Measurements from ENCODE around the gene ACOT8. TPM values are rescaled to one million over a fixed set of nuclear protein-coding genes. Genes with fewer than 3 reads are reported as not detected.

ACOT8 gene
- total and polyA plus RNA-seq, 2 of the 4 experiments (the other 2 are of a cell fraction), result 29.8 to 47.5 TPM

DNA sequence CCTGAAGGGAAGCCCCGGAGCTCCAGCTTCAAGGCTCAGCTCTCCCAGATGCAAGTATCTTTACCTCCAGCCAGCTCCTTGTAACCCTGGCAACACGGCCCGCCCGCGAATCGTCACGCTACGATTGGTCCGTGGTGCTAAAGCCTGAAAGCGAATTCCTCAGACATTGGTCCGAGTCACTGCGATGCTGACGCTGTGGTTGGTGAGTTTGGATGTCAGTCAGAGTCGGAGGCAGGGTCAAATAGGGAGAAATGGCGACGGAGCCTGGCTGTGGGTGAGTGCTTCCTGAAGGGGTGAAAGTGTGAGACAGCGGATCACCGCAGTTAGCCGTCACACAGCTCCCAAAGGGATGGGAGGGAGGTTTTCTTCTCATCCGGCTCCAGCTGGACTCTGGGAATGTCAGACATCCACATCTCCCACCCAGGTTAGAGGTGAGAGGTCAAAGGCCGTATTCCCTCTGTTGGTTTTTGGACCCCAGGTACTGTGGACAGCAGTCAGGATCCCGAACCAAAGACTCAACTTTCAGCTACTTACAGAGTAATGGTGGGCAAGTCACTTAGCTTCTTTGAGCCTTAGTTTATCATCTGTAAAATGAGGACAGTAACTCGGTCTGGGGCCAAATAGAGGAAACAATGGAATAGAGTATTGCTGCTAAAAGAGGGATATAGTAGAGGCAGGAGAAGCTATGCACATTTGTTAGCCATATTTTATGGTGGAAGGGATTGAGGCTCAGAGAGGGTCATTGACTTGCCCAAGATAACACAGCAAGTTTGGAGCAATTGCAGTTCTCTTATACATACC, 24.0 kb upstream of the ACOT8 start, which contains the start of gene ZSWIM1 (continued):
- TF ChIP-seq FOS (IDR thresholded peaks at IDR 0.05; ENCODE audit: low read depth, low read length) (peak; percentile 67; the same call in 1 of the 2 replicates), RAD21 (IDR thresholded peaks at IDR 0.05; ENCODE audit: low read length) (no peak), RCOR1 (IDR thresholded peaks at IDR 0.05; ENCODE audit: insufficient replicate concordance, low read length) (no peak)

DNA sequence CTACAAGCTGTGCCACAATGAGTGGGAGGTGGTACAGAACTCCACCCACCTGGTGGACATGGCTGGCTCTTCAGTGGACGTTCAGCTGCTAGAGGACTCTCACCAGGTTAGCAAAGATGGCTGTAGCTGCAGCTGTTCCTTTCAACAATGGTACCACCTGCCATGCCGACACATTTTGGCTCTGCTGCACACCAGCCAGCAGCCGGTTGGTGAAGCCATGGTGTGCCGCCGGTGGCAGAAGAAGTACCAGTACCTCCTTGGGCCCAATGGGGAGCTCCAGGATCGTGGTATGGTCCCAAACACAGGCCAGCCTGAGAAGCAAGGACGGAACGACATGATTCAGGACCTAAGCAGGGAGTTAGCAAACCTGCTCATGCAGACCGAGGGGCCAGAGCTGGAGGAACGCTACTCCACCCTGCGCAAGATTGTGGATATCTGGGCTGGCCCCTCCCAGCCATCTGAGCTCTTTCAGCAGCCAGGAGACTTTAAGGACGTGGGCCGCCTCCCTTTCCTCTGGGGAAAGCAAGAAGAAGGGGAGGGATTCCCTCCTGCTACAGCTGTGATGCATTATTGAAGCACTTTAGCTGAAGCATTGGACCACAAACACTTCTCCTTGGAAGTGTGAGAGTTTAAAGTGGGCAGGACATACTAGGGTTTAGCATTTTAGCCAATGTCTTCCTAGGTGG, 21.0 kb upstream of the ACOT8 start:
- Histone ChIP-seq H3K27ac (ENCODE audit: insufficient read depth, low read length) (no peak overlapping the region), H3K27me3 (ENCODE audit: control insufficient read depth, insufficient read depth, low read length) (no peaks in the 10 kb centered on the region), H2BK15ac (ENCODE audit: low read depth, low read length) (no peak overlapping the region), H4K8ac (ENCODE audit: low read depth in 2 of 2, low read length in 2 of 2) (no peak overlapping the region), H3K36me3 (ENCODE audit: control insufficient read depth, insufficient read depth, low read length) (peaks cover 26% of the 10 kb centered on the region), H4K5ac (ENCODE audit: low read depth, low read length) (no peak overlapping the region), H2BK120ac (ENCODE audit: low read depth, low read length) (no peak overlapping the region), H4K91ac (ENCODE audit: insufficient read depth, low read depth, low read length) (no peak overlapping the region), H3K14ac (replicated peaks; ENCODE audit: low read depth, low read length) (no peak overlapping the region), H2AFZ (replicated peaks; ENCODE audit: low read length, poor library complexity) (no peak overlapping the region), H2AK5ac (ENCODE audit: low read depth, low read length) (no peak overlapping the region), H3K56ac (ENCODE audit: extremely low read depth, insufficient read depth, low read length) (no peak overlapping the region), H3K9me3 (ENCODE audit: control insufficient read depth, insufficient read depth, low read length) (no peaks in the 10 kb centered on the region), H3K9ac (ENCODE audit: low read depth, low read length) (no peak overlapping the region), H2BK20ac (ENCODE audit: low read depth, low read length) (no peak overlapping the region), H3K18ac (ENCODE audit: low read depth, low read length) (no peak overlapping the region), H3K4me1 (ENCODE audit: control insufficient read depth, insufficient read depth, low read length) (peaks cover 4% of the 10 kb centered on the region), H3K4me3 (ENCODE audit: insufficient read depth, low read depth, low read length) (no peak overlapping the region), H3K4ac (ENCODE audit: low read depth, low read length) (no peak overlapping the region), H3K23ac (ENCODE audit: low read depth, low read length) (no peak overlapping the region), H3K79me1 (ENCODE audit: low read depth in 1 of 2, low read length in 2 of 2) (peaks cover 11 to 26% of the 10 kb centered on the region in 2 experiments; a peak in 3 of 4 replicates), H4K20me1 (ENCODE audit: insufficient read depth, low read length) (no peaks in the 10 kb centered on the region), H2BK5ac (ENCODE audit: low read depth, low read length, poor library complexity, severe bottlenecking) (no peak overlapping the region), H3K4me2 (ENCODE audit: low read depth, low read length) (no peak overlapping the region), H2AK9ac (replicated peaks; ENCODE audit: low read depth, low read length, poor library complexity) (no peak overlapping the region), H3K9me1 (ENCODE audit: insufficient read depth, low read length) (no peaks in the 10 kb centered on the region; the same call in 1 of the 2 replicates)
- DNase-seq, result no peak
- dilution Hi-C loops (cut with HindIII; ENCODE audit: low sequenced_read_pairs, unreplicated experiment), result no loop called here
- in situ Hi-C loops (cut with MboI; ENCODE audit: low sequenced_read_pairs), result no loop called here
- CTCF ChIA-PET, result no interaction called here
- no peak for ATAC-seq (ENCODE audit: low read depth)
- intact Hi-C loops (cut with micrococcal nuclease), result no loop called here
- 84% methylated on average over 3 of the region's 13 CpGs; no CpG with 5 or more reads in 1 of the 2 experiments for WGBS, 2 experiments (ENCODE audit: extremely low coverage in 2 of 2, insufficient read length in 1 of 2)
- POLR2A ChIA-PET (ENCODE audit: unreplicated experiment), result no interaction called here
- BruUV-seq (replicated peaks), result no TSS peak
- no peak for TF ChIP-seq POLR2A (IDR thresholded peaks at IDR 0.05; ENCODE audit: low read depth, low read length)
- TF ChIP-seq RAD21 (IDR thresholded peaks at IDR 0.05; ENCODE audit: low read length), result no peak
- TF ChIP-seq, protein P1, sequence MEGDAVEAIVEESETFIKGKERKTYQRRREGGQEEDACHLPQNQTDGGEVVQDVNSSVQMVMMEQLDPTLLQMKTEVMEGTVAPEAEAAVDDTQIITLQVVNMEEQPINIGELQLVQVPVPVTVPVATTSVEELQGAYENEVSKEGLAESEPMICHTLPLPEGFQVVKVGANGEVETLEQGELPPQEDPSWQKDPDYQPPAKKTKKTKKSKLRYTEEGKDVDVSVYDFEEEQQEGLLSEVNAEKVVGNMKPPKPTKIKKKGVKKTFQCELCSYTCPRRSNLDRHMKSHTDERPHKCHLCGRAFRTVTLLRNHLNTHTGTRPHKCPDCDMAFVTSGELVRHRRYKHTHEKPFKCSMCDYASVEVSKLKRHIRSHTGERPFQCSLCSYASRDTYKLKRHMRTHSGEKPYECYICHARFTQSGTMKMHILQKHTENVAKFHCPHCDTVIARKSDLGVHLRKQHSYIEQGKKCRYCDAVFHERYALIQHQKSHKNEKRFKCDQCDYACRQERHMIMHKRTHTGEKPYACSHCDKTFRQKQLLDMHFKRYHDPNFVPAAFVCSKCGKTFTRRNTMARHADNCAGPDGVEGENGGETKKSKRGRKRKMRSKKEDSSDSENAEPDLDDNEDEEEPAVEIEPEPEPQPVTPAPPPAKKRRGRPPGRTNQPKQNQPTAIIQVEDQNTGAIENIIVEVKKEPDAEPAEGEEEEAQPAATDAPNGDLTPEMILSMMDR (conservative IDR thresholded peaks at IDR 0.05; ENCODE audit: low read depth, low read length), result no peak
- no peak for TF ChIP-seq RFX5 (IDR thresholded peaks at IDR 0.05; ENCODE audit: low read depth, low read length)
- TF ChIP-seq NFE2L2 (IDR thresholded peaks at IDR 0.05; ENCODE audit: low read depth, low read length), result no peak
- TF ChIP-seq MAFK (IDR thresholded peaks at IDR 0.05; ENCODE audit: low read depth, low read length), result no peak
- no peak for TF ChIP-seq FOS (IDR thresholded peaks at IDR 0.05; ENCODE audit: low read depth, low read length)
- TF ChIP-seq CEBPB (IDR thresholded peaks at IDR 0.05; ENCODE audit: low read depth, low read length), result no peak
- TF ChIP-seq SMC3 (IDR thresholded peaks at IDR 0.05; ENCODE audit: low read depth, low read length), result no peak
- TF ChIP-seq CHD1 (IDR thresholded peaks at IDR 0.05; ENCODE audit: low read depth, low read length), result no peak
- TF ChIP-seq, protein P2, sequence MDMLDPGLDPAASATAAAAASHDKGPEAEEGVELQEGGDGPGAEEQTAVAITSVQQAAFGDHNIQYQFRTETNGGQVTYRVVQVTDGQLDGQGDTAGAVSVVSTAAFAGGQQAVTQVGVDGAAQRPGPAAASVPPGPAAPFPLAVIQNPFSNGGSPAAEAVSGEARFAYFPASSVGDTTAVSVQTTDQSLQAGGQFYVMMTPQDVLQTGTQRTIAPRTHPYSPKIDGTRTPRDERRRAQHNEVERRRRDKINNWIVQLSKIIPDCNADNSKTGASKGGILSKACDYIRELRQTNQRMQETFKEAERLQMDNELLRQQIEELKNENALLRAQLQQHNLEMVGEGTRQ (IDR thresholded peaks at IDR 0.05; ENCODE audit: low read depth, low read length), result no peak
- TF ChIP-seq BHLHE40 (IDR thresholded peaks at IDR 0.05; ENCODE audit: low read depth, low read length), result no peak
- TF ChIP-seq MAZ (IDR thresholded peaks at IDR 0.05; ENCODE audit: borderline replicate concordance, low read depth, low read length), result no peak

Data from IMR-90 (cell line).